ENCODE data around the gene SUPT5H. TPM values are rescaled to one million over a fixed set of nuclear protein-coding genes. Genes with fewer than 3 reads are reported as not detected.

The SUPT5H gene
- total RNA-seq, 1 donor, result 91.2 TPM

- Histone ChIP-seq H3K27ac (ENCODE audit: low read depth, low read length) (peak overlapping the region; percentile 92), H3K36me3 (ENCODE audit: insufficient read depth, low read length) (peaks cover 20% of the 10 kb centered on the region), H3K9me3 (ENCODE audit: low read depth, low read length) (no peaks in the 10 kb centered on the region), H3K4me2 (ENCODE audit: insufficient read depth, low read length) (peak overlapping the region; percentile 97), H2AFZ (ENCODE audit: low read length) (peak overlapping the region; percentile 98), H4K20me1 (ENCODE audit: insufficient read depth, low read length) (peaks cover 3% of the 10 kb centered on the region), H3K4me1 (ENCODE audit: insufficient read depth, low read length) (peaks cover 13% of the 10 kb centered on the region), H3K27me3 (ENCODE audit: insufficient read depth, low read length) (no peaks in the 10 kb centered on the region), H3K79me2 (ENCODE audit: insufficient read depth, low read length) (peaks cover 29% of the 10 kb centered on the region), H3K4me3 (ENCODE audit: insufficient read depth, low read length) (peak overlapping the region; percentile 100)
- no peak for DNase-seq (ENCODE audit: insufficient read length, low spot score, missing footprints)
- TF ChIP-seq CTCF (IDR thresholded peaks at IDR 0.05; ENCODE audit: extremely low read depth, low read depth, low read length), result no peak
Observed at GRCh38 chr19:39479916-39480315, 34.5 kb downstream of the SUPT5H start.

- H3K27me3 ChIP-seq (ENCODE audit: insufficient read depth, low read length), result no peaks in the 10 kb centered on the region
- peak within 1 kb of the TSS; percentile 98 for H2AFZ ChIP-seq (ENCODE audit: low read length)
- peak within 1 kb of the TSS; percentile 100 for H3K4me3 ChIP-seq (ENCODE audit: insufficient read depth, low read length)
- peaks cover 13% of the 10 kb centered on the region for H3K4me1 ChIP-seq (ENCODE audit: insufficient read depth, low read length)
- no peaks in the 10 kb centered on the region for H3K9me3 ChIP-seq (ENCODE audit: low read depth, low read length)
- peak; percentile 99 for DNase-seq (ENCODE audit: insufficient read length, low spot score, missing footprints)
- peaks cover 3% of the 10 kb centered on the region for H4K20me1 ChIP-seq (ENCODE audit: insufficient read depth, low read length)
- peaks cover 31% of the 10 kb centered on the region for H3K79me2 ChIP-seq (ENCODE audit: insufficient read depth, low read length)
- peak within 1 kb of the TSS; percentile 92 for H3K27ac ChIP-seq (ENCODE audit: low read depth, low read length)
- H3K36me3 ChIP-seq (ENCODE audit: insufficient read depth, low read length), result peaks cover 24% of the 10 kb centered on the region
- TF ChIP-seq CTCF (IDR thresholded peaks at IDR 0.05; ENCODE audit: extremely low read depth, low read depth, low read length), result no peak
- H3K4me2 ChIP-seq (ENCODE audit: insufficient read depth, low read length), result peak within 1 kb of the TSS; percentile 97
Observed at GRCh38 chr19:39480337-39481228, 35.2 kb downstream of the SUPT5H start, which contains the start of gene TIMM50. TSS of gene TIMM50 (plus strand) at chr19:39480838. CDS start at chr19:39480854, 16 bp downstream.

DNA sequence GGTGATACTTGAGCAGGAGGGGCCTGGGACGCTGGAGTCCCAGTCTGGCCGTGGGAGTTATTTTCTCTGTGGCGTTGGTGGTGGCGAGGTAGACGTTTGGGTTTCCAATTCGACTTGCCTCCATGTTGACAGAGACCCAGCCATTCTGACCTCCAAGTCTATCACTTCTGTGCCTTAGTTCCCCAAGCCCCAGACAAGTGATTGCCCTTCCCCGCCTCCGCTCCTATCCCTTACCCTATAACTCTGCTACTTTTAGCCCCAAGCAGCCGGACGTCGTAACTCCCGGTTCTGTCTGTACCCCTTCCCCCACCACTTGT is 35.8 kb downstream of the SUPT5H start:
- Histone ChIP-seq H3K27ac (ENCODE audit: low read depth, low read length) (peak overlapping the region; percentile 92), H3K9me3 (ENCODE audit: low read depth, low read length) (no peaks in the 10 kb centered on the region), H4K20me1 (ENCODE audit: insufficient read depth, low read length) (peaks cover 3% of the 10 kb centered on the region), H3K4me2 (ENCODE audit: insufficient read depth, low read length) (peak overlapping the region; percentile 97), H3K36me3 (ENCODE audit: insufficient read depth, low read length) (peaks cover 25% of the 10 kb centered on the region), H3K4me1 (ENCODE audit: insufficient read depth, low read length) (peaks cover 13% of the 10 kb centered on the region), H3K27me3 (ENCODE audit: insufficient read depth, low read length) (no peaks in the 10 kb centered on the region), H2AFZ (ENCODE audit: low read length) (peak overlapping the region; percentile 93), H3K79me2 (ENCODE audit: insufficient read depth, low read length) (peaks cover 36% of the 10 kb centered on the region), H3K4me3 (ENCODE audit: insufficient read depth, low read length) (peak overlapping the region; percentile 100)
- peak; percentile 68 for DNase-seq (ENCODE audit: insufficient read length, low spot score, missing footprints)
- no peak for TF ChIP-seq CTCF (IDR thresholded peaks at IDR 0.05; ENCODE audit: extremely low read depth, low read depth, low read length)

- Histone ChIP-seq H3K27me3 (ENCODE audit: insufficient read depth, low read length) (no peaks in the 10 kb centered on the region), H3K4me1 (ENCODE audit: insufficient read depth, low read length) (peaks cover 13% of the 10 kb centered on the region), H3K9me3 (ENCODE audit: low read depth, low read length) (no peaks in the 10 kb centered on the region), H2AFZ (ENCODE audit: low read length) (peak overlapping the region; percentile 93), H3K4me3 (ENCODE audit: insufficient read depth, low read length) (peak overlapping the region; percentile 100), H4K20me1 (ENCODE audit: insufficient read depth, low read length) (peaks cover 3% of the 10 kb centered on the region), H3K79me2 (ENCODE audit: insufficient read depth, low read length) (peaks cover 39% of the 10 kb centered on the region), H3K4me2 (ENCODE audit: insufficient read depth, low read length) (peak overlapping the region; percentile 97), H3K36me3 (ENCODE audit: insufficient read depth, low read length) (peaks cover 20% of the 10 kb centered on the region), H3K27ac (ENCODE audit: low read depth, low read length) (peak overlapping the region; percentile 92)
- no peak for DNase-seq (ENCODE audit: insufficient read length, low spot score, missing footprints)
- TF ChIP-seq CTCF (IDR thresholded peaks at IDR 0.05; ENCODE audit: extremely low read depth, low read depth, low read length), result no peak
Observed at GRCh38 chr19:39481676-39482075, 36.3 kb downstream of the SUPT5H start.
